GM18907 (cell line): Measurements from ENCODE around the gene CDK9.

Experiments
- ATAC-seq: cut with Tn5 transposase; IDR thresholded peaks from one replicate; pipeline ENCODE4 v1.9.1; 2021; ENCODE audit warnings: mild to moderate bottlenecking, moderate library complexity; ENCODE audit not compliant: unreplicated experiment

CDK9 gene

DNA sequence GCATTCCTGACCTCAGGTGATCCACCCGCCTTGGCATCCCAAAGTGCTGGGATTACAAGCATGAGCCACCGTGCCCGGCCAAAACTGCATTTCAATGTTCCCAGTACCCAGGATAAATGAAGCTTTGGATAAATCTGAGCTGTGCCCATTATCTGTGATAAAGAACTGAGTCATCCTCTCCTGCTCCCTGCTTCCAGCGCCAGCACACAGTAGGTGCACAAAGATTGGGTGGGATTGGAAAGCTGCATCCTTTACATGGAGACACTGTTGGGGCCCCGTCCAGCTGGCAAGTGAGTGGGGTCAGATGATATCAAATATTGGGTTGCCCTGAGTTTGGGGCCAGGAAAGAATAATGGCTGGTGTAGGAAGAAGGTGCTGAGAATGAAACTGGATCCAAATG is 24.8 kb upstream of the CDK9 start:
- ATAC-seq, result no peak

DNA sequence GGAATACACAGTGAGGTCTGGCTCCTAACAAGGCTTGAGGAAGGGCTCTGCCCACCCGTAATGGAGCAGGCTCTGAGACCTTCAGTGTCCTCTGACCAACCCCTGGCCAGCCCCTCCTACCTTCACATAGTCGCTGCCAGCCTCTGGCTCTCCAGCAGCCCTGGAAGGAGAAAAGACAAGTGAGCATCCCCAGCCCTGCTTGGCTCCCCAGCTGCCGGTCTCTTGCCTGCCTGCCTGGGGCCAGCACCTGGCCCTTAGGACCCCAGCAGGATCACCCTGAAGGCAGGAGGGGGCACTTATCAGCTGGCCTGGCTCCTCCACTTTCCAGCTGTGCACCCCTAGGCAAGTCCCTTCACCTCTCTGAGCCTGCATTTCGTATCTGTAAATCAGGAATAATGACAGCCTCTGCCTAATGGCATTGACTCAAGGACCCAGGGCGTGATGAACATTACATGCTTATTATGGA is 24.3 kb upstream of the CDK9 start:
- no peak for ATAC-seq

DNA sequence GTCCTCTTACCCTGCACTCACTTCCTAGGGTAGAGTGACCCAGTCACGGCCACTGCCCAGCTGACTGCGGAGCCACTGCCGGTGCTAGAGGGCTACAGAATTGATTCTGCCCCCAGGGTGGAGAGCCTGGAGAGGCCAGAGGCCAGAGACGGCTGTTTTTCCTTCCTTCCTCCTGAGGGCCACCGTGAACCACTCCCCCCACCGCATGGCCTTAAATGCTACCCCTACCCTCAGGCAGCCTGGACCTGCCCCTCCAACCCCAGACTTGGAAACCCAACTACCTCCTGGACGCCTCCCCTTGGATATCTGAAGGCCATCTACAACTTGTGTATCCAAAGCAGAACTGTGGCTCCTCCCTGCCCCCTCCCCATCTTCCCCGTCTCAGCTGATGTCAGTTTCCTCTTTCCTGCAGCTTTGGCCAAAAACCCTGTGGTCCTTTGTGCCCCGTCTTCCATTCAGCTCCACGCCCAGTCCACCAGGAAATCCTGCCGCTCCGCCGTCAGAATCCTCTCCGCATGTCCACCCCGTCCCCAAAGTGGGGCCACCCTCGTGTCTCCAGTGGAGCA is 23.6 kb upstream of the CDK9 start:
- no peak for ATAC-seq

DNA sequence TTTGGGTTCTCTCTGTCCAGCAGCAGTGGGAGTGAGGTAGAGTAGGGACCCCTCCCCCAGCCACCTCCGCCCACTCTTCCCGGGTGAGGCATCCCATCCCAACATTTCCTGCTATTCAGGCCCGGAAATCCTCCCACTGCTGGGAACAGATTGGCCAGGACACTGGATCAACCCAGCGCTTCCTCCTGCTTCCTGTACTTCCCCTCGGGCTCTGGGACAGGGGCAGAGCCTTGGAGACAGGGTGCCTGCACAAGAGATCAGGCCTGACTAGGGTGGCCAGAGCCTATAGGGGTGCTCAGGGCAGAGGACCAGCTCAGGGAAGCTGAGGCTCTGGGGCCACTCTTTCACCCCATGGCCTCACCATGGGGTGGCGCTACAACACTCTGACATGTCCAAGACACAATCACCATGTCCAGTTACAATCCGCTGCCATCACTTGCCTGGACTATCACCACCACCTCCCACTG is 21.9 kb upstream of the CDK9 start:
- no peak for ATAC-seq

DNA sequence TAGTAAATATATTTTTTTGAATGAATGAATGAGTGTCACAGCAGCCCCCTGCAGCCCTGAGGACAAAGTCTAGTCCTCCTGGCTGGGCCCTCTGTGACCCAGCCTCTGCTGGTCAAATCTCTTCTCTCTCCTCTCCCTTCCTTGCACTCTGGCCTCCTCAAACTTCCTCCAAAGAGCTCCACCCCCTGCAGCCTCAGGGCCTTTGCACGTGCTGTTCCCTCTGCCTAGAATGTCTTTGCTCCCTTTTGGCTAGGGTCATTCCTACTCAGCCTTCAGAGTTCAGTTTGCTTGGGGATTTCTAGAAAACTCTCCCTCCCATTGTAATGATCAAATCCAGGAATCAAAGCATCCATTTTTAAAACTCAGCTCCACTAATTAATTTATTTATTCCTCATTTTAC is 20.4 kb upstream of the CDK9 start:
- no peak for ATAC-seq

DNA sequence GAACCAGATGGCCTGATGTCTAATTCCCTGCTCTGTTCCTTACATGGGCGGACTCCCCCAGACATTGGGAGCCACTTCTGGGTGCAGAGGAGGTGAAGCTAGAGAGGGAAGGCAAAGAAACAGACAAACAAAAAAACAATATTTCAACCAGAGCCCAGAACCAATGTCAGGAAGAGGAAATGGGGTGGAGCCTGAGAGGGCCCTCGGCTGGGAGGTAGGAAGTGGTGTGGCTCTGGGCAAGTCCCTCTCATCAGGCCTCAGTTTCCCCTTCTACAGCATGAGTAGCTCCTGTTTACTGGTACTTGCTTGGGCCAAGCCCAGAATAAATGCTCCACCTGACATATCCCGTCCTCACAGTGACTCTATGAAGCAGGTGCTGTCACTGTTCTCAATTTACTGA is 18.4 kb upstream of the CDK9 start:
- no peak for ATAC-seq

DNA sequence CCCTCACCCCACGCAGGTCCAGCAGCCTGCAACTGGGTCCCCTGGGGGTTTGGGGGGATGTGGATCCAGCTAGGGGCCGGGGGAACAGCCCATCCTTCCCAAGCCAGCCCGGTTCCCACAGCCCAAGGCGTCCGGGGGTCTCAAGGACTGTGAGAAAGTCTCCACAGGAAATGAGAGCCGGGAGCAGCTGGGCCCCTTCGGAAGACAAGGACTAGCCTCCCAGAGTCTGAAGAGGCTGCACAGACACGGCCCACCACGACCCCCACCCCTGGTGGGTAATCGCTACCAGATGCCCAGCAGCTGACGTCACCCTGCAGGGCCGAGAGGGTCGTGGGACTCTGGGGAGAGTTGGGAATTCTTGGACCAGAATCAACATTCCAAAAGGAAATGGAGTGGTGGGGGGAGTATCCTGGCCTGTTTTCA is 17.9 kb upstream of the CDK9 start:
- no peak for ATAC-seq

DNA sequence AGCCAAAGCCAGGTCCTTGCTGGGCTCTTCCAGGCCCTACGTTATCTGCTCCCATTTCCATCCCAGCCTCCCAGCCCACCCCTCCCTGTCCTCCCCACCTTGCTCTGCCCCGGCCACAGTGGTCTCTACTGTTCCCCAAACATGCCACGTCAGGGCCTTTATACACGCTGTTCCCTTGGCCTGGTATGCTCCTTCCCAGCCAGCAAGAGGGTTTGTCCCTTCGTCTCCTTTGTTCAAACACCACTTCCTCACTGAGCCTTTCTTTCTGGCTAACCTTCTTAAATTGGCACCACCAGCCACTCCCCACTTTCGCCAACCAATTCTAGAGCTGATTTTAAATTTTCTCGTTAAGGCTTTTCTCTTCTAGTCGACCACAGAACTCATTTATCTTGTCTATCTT is 17.1 kb upstream of the CDK9 start:
- no peak for ATAC-seq

DNA sequence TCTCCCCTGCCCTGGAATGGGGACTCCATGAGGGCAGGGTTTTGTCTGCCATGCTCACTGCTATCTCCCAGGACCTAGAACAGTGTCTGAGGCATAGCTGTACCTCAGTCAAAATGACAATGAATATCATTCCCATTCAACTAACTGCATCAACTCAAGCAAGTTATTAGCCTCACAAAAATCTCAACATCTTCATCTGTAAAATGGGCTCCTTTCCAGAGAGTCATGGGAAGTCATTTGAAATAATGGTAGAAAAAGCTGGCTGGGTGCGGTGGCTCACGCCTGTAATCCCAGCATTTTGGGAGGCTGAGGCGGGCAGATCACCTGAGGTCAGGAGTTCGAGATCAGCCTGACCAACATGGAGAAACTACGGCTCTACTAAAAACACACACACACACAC is 16.7 kb upstream of the CDK9 start:
- ATAC-seq, result no peak

DNA sequence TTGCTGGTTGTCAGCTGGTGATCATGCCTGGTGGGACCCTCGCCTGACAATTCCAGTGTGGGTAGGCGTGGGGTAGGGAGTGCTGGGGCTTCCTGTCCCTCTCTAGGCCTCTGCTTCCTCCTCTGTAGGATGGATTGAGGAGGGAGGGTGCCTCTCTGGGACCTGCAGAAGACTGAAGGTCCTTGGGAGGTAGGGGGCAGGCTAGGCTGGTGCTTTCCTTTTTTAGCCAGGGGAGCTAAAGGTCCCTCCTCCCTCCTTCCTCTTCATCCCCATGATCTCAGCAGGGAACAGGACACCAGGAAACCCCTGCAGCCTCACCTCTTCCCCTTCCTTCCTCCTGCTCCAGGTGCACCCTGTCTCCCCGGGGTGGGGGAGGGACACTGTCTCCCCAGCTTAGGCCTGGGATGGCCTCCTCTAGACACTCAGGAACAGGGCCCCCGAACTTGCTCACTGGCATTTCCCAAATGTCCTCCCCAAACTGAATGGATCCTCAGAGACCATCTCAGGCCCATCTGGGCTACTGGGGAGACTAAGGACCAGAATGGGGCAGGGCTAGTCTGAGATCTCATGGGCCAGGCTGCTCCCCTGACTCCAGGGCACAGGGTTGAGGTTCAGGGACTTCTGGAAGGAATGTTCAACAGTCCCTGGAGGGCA is 15.8 kb upstream of the CDK9 start:
- ATAC-seq, result no peak

DNA sequence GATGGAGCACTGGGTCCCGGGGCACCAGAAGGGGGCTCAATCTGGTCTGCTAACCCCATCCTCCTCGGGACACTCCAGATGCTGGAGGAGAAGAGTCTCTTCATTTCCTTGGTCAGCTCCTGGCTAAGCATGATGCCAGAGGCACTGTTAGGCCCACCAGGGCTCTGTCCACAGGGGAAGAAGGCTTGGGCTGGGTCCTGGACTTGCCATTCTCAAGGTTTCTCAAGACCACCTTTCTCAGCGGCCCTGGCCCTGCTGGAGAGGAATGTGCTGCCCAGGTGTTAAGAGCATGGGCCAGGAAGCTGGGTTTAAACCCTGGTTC is 15.3 kb upstream of the CDK9 start:
- no peak for ATAC-seq

DNA sequence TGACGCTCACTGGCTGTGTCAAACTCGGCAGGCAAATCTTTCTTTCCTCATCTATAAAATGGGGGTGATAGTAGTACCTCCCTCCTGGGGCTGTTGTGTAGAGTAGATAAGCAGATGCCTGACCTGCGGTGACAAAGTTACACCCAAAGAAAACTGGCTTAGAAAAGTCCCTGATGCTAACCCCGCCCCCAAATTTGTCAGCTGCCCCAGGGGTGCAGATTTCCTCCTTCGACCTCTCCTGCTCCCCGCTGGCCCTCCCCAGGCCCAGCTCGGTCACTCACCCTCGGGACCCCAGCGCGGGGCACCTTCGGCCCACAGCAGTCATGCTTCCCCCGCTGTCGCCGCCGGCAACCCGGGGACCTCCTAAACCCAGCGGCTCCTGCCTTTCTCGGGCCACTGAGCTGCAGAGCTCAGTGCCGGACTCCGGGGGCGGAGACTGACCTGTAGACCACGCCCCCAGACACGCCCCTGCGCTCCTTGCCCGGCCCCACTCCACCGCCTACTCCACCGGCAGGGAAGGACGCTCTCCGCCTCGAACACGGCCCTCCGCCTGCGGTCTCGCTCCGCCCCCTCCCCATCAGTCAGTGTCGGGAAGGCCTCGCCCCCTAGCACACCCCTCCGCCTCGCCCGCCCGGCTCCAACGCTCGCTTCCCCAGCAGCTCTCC is 14.8 kb upstream of the CDK9 start:
- ATAC-seq, result peak; percentile 83

DNA sequence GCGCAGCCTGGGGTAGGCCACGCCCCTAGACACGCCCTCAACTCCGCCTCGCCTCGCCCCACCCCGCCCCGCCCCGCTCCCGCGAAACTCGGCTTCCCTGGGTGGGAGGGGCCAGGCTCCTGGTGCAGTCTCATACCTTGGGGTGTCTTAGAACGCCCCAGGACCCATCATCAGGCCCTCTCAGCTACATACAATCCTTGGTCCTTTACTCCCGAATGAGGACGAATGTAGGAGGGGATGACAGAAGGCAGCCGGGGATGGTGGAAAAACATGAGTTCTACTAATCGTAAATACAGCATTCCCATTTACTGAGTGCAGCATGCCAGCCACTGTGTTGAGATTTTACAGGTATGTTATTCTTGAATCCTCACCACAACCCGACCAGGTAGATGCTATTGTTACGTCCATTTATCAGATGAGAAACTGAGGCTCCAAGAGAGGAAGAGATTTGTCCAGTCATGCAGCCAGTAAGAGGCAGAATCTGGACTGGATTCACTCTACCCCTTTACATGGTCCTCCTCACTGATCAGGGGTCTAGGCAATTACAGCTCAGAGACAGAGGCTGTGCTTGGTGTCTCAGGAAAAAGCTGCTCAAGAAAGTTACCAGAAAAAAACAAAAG is 14.2 kb upstream of the CDK9 start:
- no peak for ATAC-seq

DNA sequence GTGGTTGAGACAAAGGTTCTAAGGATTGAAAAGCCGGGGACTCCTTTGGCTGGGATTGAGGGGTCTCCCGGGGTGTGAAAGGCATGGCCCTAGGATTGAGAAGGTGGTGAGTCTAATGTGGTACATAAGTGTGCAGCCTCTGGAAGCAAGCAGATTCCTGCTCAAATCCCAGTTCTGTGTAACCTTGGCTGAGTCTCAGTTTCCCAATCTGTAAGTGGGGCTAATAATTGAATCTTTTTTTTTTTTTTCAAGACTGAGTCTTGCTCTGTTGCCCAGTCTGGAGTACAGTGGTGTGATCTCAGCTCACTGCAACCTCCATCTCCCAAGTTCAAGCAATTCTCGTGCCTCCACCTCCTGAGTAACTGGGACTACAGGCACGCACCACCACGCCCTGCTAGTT is 13.2 kb upstream of the CDK9 start:
- ATAC-seq, result no peak

DNA sequence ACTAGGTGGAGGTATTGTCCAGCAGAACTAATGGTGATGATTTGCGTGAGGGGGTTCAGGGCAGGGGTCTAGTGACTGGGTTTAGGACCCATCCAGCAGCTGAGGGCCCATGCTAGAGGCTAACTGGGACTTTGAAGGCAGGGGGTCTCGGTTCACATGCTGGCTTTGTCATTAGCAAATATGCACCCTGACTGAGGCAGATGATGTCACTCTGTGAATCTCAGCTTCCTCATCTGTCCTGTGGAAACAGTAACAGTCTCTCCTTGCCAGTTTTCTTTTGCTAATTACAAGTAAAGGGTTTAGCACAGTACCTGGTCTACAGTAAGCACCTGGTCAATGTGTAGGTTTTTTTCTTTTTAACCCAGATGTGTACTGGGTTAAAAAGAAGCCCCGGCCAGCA is 12.6 kb upstream of the CDK9 start:
- no peak for ATAC-seq

DNA sequence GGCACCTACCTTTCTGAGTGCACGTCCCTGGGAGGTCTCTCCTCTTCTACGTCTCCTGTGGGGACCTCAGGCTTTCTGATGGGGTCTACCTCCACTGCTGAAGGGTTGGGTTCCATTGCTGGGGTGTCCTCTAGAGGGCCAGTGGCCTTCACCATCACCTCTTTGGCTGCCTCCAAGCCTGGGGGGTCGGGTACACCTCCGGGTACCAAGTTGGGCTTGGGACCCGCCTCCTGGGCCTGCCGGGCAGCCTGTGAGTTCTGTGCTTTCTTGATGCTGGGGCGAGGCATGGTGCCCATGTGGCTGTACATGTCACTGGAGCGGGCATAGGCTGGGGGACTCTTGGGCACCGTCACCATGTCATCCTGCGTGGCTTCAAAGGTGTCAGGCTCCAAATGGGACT is 11.9 kb upstream of the CDK9 start:
- ATAC-seq, result no peak

DNA sequence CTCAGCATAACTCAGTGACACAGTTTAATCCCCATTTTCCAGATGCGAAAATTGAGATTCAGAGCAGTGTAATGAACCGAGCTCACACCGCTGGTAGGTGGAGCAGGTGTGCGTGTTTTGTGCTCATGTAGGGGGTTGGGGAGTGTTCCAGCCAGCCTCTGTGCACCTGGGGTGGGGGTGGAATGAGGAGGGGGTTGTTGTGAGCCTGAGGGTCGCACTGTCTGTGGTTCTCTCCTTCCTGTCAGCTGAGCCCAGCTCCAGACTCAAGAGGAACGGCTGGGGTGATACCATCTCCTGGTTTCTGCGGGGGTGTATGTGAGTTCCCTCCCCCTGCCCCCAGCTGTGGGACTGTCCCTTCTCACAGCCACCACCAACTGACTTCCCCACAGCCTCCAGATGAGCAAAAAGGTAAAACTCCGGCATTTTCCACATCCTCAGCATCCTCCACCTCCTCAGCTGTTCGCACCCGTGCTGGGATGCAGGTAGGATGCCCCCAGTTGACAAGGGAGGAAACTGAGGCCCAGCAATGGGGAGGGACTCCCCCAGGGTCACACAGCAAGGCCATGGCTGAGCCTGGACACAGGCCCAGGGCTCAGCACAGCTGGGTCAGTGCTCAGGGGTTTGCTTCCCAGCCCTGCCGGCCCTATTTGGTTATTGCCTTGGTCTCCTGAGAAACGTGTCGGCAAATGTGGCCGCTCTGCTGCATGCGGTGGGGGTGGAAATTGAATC is 9.5 kb upstream of the CDK9 start:
- peak; percentile 34 for ATAC-seq

DNA sequence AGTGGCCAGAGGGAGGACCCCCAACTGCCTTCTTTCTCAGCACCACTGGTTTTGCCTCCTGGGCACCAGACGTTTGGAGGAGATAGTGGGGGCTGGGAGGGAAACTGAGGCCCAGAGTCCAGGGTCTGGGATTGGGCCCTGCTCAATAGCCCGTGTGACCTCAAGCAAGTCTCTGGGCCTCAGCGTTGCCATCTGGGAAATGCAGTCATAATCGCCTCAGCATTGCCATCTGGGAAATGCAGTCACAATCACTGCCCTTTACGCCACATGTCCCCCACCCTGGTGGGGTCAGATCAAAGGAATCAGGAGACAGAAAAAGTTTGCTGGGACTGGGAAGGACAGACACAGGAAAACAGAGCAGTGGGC is 8.9 kb upstream of the CDK9 start:
- ATAC-seq, result no peak

DNA sequence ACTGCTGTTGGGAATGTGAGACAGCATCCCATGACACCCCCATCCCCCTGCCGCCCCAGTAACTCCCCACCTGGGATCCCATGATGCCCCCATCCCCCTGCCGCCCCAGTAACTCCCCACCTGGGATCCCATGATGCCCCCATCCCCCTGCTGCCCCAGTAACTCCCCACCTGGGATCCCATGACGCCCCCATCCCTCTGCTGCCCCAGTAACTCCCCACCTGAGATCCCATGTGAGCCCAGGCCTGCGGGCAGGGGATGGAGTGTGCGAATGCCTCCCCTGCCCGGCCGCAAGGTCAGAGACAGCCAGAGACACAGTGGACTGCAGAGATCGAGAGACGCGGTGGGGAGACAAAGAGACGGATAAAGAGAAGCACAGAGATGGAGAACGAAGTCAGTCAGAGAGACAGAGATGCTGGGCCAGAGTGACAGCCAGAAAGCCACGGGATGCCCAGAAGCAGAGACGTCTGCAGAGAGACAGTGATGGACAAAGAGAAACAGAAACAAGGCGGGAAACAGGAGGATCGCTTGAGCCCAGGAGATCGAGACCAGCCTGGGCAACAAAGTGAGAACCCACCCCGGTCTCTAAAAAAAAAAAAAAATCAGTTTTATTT is 8.4 kb upstream of the CDK9 start:
- no peak for ATAC-seq

DNA sequence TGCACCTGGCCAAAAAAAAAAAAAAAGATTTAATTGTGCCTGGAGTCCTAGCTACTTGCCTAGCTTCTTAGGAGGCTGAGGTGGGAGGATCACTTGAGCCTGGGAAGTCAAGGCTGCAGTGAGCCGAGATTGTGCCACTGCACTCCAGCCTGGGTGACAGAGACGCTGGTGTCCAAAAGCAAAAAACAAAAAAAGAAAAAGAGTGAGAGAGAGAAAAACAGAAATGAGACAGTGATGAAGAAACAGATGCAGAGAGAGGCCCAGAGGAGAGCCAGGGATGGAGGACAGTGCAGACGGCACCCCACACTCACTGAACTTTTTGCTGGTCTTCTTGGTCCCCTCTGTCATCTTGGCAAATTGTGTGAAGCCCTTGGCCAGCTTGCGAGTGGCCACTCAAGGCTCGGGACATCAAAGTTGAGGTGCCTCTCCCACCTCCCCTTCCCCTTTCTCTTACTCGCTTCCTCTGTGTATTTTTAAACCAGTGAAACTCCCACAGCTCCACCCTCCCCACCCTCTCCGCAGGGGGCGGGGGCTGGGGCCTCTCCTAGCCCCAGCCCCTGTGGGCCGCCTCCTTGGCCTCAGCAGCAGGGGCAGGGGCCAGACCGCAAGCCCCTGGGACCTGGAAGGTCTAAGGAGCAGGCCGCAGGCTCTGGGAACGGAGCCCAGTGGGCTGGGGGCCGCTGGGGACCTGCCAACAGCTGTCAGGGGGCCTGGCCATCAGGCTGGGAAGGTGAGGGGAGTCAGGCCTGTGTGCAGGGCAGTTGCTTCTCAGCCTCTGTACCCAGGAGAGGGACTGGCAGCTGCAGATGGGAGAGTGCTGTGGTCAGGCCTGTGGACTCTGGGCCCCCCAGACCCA is 7.3 kb upstream of the CDK9 start, which contains the start of gene SH2D3C:
Gene SH2D3C, minus strand, starts transcription at position 387 of the 856 bp plus-strand sequence. Its CDS starts 39 bp downstream, at position 348.
- ATAC-seq, result peak; percentile 36
